ENCODE data around the gene ADAMTSL3.
"Not testable (repeated sequence)": the region's sequence is repeated elsewhere in the genome, so short reads cannot be mapped to it uniquely, and the experiment has no call there.

The ADAMTSL3 gene

GRCh38 chr15:84057714-84058331, 403.9 kb downstream of the ADAMTSL3 start:
- Histone ChIP-seq H3K27ac (ENCODE audit: low read depth in 2 of 2, low read length in 2 of 2) (no peak overlapping the region), H3K27me3 (ENCODE audit: control insufficient read depth in 2 of 2, insufficient read depth in 2 of 2, low read length in 2 of 2) (no peaks in the 10 kb centered on the region), H3K4me3 (ENCODE audit: low read length in 2 of 2) (no peak overlapping the region), H3K9me3 (ENCODE audit: control insufficient read depth in 2 of 2, low read length in 2 of 2) (no peaks in the 10 kb centered on the region), H3K9ac (ENCODE audit: low read depth in 1 of 2, low read length in 2 of 2) (no peak overlapping the region), H3K4me1 (ENCODE audit: control insufficient read depth in 2 of 2, insufficient read depth in 2 of 2, low read length in 2 of 2) (no peaks in the 10 kb centered on the region), H3K36me3 (ENCODE audit: control insufficient read depth in 2 of 2, insufficient read depth in 2 of 2, low read length in 2 of 2) (no peaks in the 10 kb centered on the region)

GRCh38 chr15:84063674-84064073, 409.8 kb downstream of the ADAMTSL3 start:
- H3K9ac ChIP-seq (ENCODE audit: low read depth in 1 of 2, low read length in 2 of 2); H3K27ac ChIP-seq (ENCODE audit: low read depth in 2 of 2, low read length in 2 of 2); H3K27me3 ChIP-seq (ENCODE audit: control insufficient read depth in 2 of 2, insufficient read depth in 2 of 2, low read length in 2 of 2); H3K4me3 ChIP-seq (ENCODE audit: low read length in 2 of 2); H3K36me3 ChIP-seq (ENCODE audit: control insufficient read depth in 2 of 2, insufficient read depth in 2 of 2, low read length in 2 of 2); H3K9me3 ChIP-seq (ENCODE audit: control insufficient read depth in 2 of 2, low read length in 2 of 2); H3K4me1 ChIP-seq (ENCODE audit: control insufficient read depth in 2 of 2, insufficient read depth in 2 of 2, low read length in 2 of 2): not testable (repeated sequence)

- H3K27ac ChIP-seq (ENCODE audit: low read depth in 2 of 2, low read length in 2 of 2); H3K4me1 ChIP-seq (ENCODE audit: control insufficient read depth in 2 of 2, insufficient read depth in 2 of 2, low read length in 2 of 2); H3K9ac ChIP-seq (ENCODE audit: low read depth in 1 of 2, low read length in 2 of 2); H3K9me3 ChIP-seq (ENCODE audit: control insufficient read depth in 2 of 2, low read length in 2 of 2); H3K36me3 ChIP-seq (ENCODE audit: control insufficient read depth in 2 of 2, insufficient read depth in 2 of 2, low read length in 2 of 2); H3K4me3 ChIP-seq (ENCODE audit: low read length in 2 of 2); H3K27me3 ChIP-seq (ENCODE audit: control insufficient read depth in 2 of 2, insufficient read depth in 2 of 2, low read length in 2 of 2): not testable (repeated sequence)
Observed at GRCh38 chr15:84068674-84069073, 414.8 kb downstream of the ADAMTSL3 start.

- H3K4me3 ChIP-seq (ENCODE audit: low read length in 2 of 2); H3K36me3 ChIP-seq (ENCODE audit: control insufficient read depth in 2 of 2, insufficient read depth in 2 of 2, low read length in 2 of 2); H3K9me3 ChIP-seq (ENCODE audit: control insufficient read depth in 2 of 2, low read length in 2 of 2); H3K4me1 ChIP-seq (ENCODE audit: control insufficient read depth in 2 of 2, insufficient read depth in 2 of 2, low read length in 2 of 2); H3K27ac ChIP-seq (ENCODE audit: low read depth in 2 of 2, low read length in 2 of 2); H3K9ac ChIP-seq (ENCODE audit: low read depth in 1 of 2, low read length in 2 of 2): not testable (repeated sequence)
- H3K27me3 ChIP-seq (ENCODE audit: control insufficient read depth in 2 of 2, insufficient read depth in 2 of 2, low read length in 2 of 2): peaks cover 16 to 19% of the 10 kb centered on the region in 2 donors
Observed at GRCh38 chr15:84078038-84078437, 424.1 kb downstream of the ADAMTSL3 start.

GRCh38 chr15:84079325-84079884, 425.5 kb downstream of the ADAMTSL3 start:
- H3K4me3 ChIP-seq (ENCODE audit: low read length in 2 of 2); H3K9ac ChIP-seq (ENCODE audit: low read depth in 1 of 2, low read length in 2 of 2); H3K4me1 ChIP-seq (ENCODE audit: control insufficient read depth in 2 of 2, insufficient read depth in 2 of 2, low read length in 2 of 2); H3K27ac ChIP-seq (ENCODE audit: low read depth in 2 of 2, low read length in 2 of 2); H3K36me3 ChIP-seq (ENCODE audit: control insufficient read depth in 2 of 2, insufficient read depth in 2 of 2, low read length in 2 of 2); H3K9me3 ChIP-seq (ENCODE audit: control insufficient read depth in 2 of 2, low read length in 2 of 2): not testable (repeated sequence)
- peaks cover 16 to 23% of the 10 kb centered on the region in 2 donors for H3K27me3 ChIP-seq (ENCODE audit: control insufficient read depth in 2 of 2, insufficient read depth in 2 of 2, low read length in 2 of 2)

- H3K4me3 ChIP-seq (ENCODE audit: low read length in 2 of 2): peak overlapping the region; percentile 10 to 44
- H3K27ac ChIP-seq (ENCODE audit: low read depth in 2 of 2, low read length in 2 of 2): no peak overlapping the region
- H3K9me3 ChIP-seq (ENCODE audit: control insufficient read depth in 2 of 2, low read length in 2 of 2): no peaks in the 10 kb centered on the region
- H3K9ac ChIP-seq (ENCODE audit: low read depth in 1 of 2, low read length in 2 of 2): no peak overlapping the region
- no peaks in the 10 kb centered on the region for H3K36me3 ChIP-seq (ENCODE audit: control insufficient read depth in 2 of 2, insufficient read depth in 2 of 2, low read length in 2 of 2)
- peaks cover 16 to 23% of the 10 kb centered on the region in 2 donors for H3K27me3 ChIP-seq (ENCODE audit: control insufficient read depth in 2 of 2, insufficient read depth in 2 of 2, low read length in 2 of 2)
- no peaks in the 10 kb centered on the region for H3K4me1 ChIP-seq (ENCODE audit: control insufficient read depth in 2 of 2, insufficient read depth in 2 of 2, low read length in 2 of 2)
Observed at GRCh38 chr15:84079885-84080777, 426.2 kb downstream of the ADAMTSL3 start.

- not testable (repeated sequence) for H3K36me3 ChIP-seq (ENCODE audit: control insufficient read depth in 2 of 2, insufficient read depth in 2 of 2, low read length in 2 of 2); H3K4me1 ChIP-seq (ENCODE audit: control insufficient read depth in 2 of 2, insufficient read depth in 2 of 2, low read length in 2 of 2); H3K9me3 ChIP-seq (ENCODE audit: control insufficient read depth in 2 of 2, low read length in 2 of 2); H3K27ac ChIP-seq (ENCODE audit: low read depth in 2 of 2, low read length in 2 of 2); H3K9ac ChIP-seq (ENCODE audit: low read depth in 1 of 2, low read length in 2 of 2); H3K4me3 ChIP-seq (ENCODE audit: low read length in 2 of 2)
- peaks cover 16 to 23% of the 10 kb centered on the region in 2 donors for H3K27me3 ChIP-seq (ENCODE audit: control insufficient read depth in 2 of 2, insufficient read depth in 2 of 2, low read length in 2 of 2)
Observed at GRCh38 chr15:84080778-84081084, 426.8 kb downstream of the ADAMTSL3 start.

GRCh38 chr15:84081391-84082168, 427.7 kb downstream of the ADAMTSL3 start:
- no peaks in the 10 kb centered on the region for H3K9me3 ChIP-seq (ENCODE audit: control insufficient read depth in 2 of 2, low read length in 2 of 2)
- H3K4me1 ChIP-seq (ENCODE audit: control insufficient read depth in 2 of 2, insufficient read depth in 2 of 2, low read length in 2 of 2): no peaks in the 10 kb centered on the region
- no peak overlapping the region for H3K27ac ChIP-seq (ENCODE audit: low read depth in 2 of 2, low read length in 2 of 2)
- no peaks in the 10 kb centered on the region for H3K36me3 ChIP-seq (ENCODE audit: control insufficient read depth in 2 of 2, insufficient read depth in 2 of 2, low read length in 2 of 2)
- H3K4me3 ChIP-seq (ENCODE audit: low read length in 2 of 2): no peak overlapping the region
- peaks cover 16 to 23% of the 10 kb centered on the region in 2 donors for H3K27me3 ChIP-seq (ENCODE audit: control insufficient read depth in 2 of 2, insufficient read depth in 2 of 2, low read length in 2 of 2)
- no peak overlapping the region for H3K9ac ChIP-seq (ENCODE audit: low read depth in 1 of 2, low read length in 2 of 2)

GRCh38 chr15:84082739-84083138, 428.8 kb downstream of the ADAMTSL3 start:
- H3K4me3 ChIP-seq (ENCODE audit: low read length in 2 of 2): no peak overlapping the region
- no peak overlapping the region for H3K27ac ChIP-seq (ENCODE audit: low read depth in 2 of 2, low read length in 2 of 2)
- no peaks in the 10 kb centered on the region for H3K9me3 ChIP-seq (ENCODE audit: control insufficient read depth in 2 of 2, low read length in 2 of 2)
- H3K4me1 ChIP-seq (ENCODE audit: control insufficient read depth in 2 of 2, insufficient read depth in 2 of 2, low read length in 2 of 2): no peaks in the 10 kb centered on the region
- peaks cover 16 to 23% of the 10 kb centered on the region in 2 donors for H3K27me3 ChIP-seq (ENCODE audit: control insufficient read depth in 2 of 2, insufficient read depth in 2 of 2, low read length in 2 of 2)
- H3K9ac ChIP-seq (ENCODE audit: low read depth in 1 of 2, low read length in 2 of 2): no peak overlapping the region
- H3K36me3 ChIP-seq (ENCODE audit: control insufficient read depth in 2 of 2, insufficient read depth in 2 of 2, low read length in 2 of 2): no peaks in the 10 kb centered on the region

GRCh38 chr15:84086071-84086470, 432.1 kb downstream of the ADAMTSL3 start:
- not testable (repeated sequence) for H3K4me1 ChIP-seq (ENCODE audit: control insufficient read depth in 2 of 2, insufficient read depth in 2 of 2, low read length in 2 of 2); H3K9ac ChIP-seq (ENCODE audit: low read depth in 1 of 2, low read length in 2 of 2); H3K27ac ChIP-seq (ENCODE audit: low read depth in 2 of 2, low read length in 2 of 2); H3K4me3 ChIP-seq (ENCODE audit: low read length in 2 of 2); H3K36me3 ChIP-seq (ENCODE audit: control insufficient read depth in 2 of 2, insufficient read depth in 2 of 2, low read length in 2 of 2); H3K9me3 ChIP-seq (ENCODE audit: control insufficient read depth in 2 of 2, low read length in 2 of 2)
- H3K27me3 ChIP-seq (ENCODE audit: control insufficient read depth in 2 of 2, insufficient read depth in 2 of 2, low read length in 2 of 2): peaks cover 5 to 12% of the 10 kb centered on the region in 2 donors

All from mucosa of rectum (tissue), 2 donors.